GM19351 (cell line): ENCODE measurements around the gene CRIM1.

Experiments used
- ATAC-seq: cut with Tn5 transposase; IDR thresholded peaks from one replicate; pipeline ENCODE4 v1.9.1; 2021; ENCODE audit warnings: mild to moderate bottlenecking, moderate library complexity; ENCODE audit not compliant: unreplicated experiment

CRIM1 gene

GRCh38 chr2:36450466-36451196 is 95.1 kb downstream of the CRIM1 start:
- no peak for ATAC-seq

- ATAC-seq: no peak
Measured at GRCh38 chr2:36451512-36451911, 95.9 kb downstream of the CRIM1 start.

- ATAC-seq: no peak
Measured at GRCh38 chr2:36452260-36452659, 96.7 kb downstream of the CRIM1 start.

GRCh38 chr2:36453652-36454051 is 98.1 kb downstream of the CRIM1 start:
- no peak for ATAC-seq

- no peak for ATAC-seq
Measured at GRCh38 chr2:36455011-36455410, 99.4 kb downstream of the CRIM1 start.

- ATAC-seq: no peak
Measured at GRCh38 chr2:36455788-36456187, 100.2 kb downstream of the CRIM1 start.

- no peak for ATAC-seq
Measured at GRCh38 chr2:36456227-36457175, 100.9 kb downstream of the CRIM1 start.

GRCh38 chr2:36458106-36458505 is 102.5 kb downstream of the CRIM1 start:
- ATAC-seq: no peak

- no peak for ATAC-seq
Measured at GRCh38 chr2:36459725-36460137, 104.2 kb downstream of the CRIM1 start.

GRCh38 chr2:36461039-36461681 is 105.6 kb downstream of the CRIM1 start:
- ATAC-seq: peak; percentile 70

GRCh38 chr2:36462311-36462935 is 106.8 kb downstream of the CRIM1 start:
- ATAC-seq: no peak

GRCh38 chr2:36463365-36463764 is 107.8 kb downstream of the CRIM1 start:
- ATAC-seq: no peak

- no peak for ATAC-seq
Measured at GRCh38 chr2:36464006-36464721, 108.6 kb downstream of the CRIM1 start.

GRCh38 chr2:36466135-36466534 is 110.6 kb downstream of the CRIM1 start:
- no peak for ATAC-seq

GRCh38 chr2:36468463-36469105 is 113.0 kb downstream of the CRIM1 start:
- no peak for ATAC-seq

GRCh38 chr2:36469106-36469477 is 113.5 kb downstream of the CRIM1 start:
- no peak for ATAC-seq

GRCh38 chr2:36469710-36470109 is 114.1 kb downstream of the CRIM1 start:
- ATAC-seq: no peak

GRCh38 chr2:36473230-36473629 is 117.7 kb downstream of the CRIM1 start:
- no peak for ATAC-seq

- ATAC-seq: no peak
Measured at GRCh38 chr2:36476411-36476810, 120.8 kb downstream of the CRIM1 start.

- no peak for ATAC-seq
Measured at GRCh38 chr2:36477315-36477714, 121.7 kb downstream of the CRIM1 start.
